Stimulated activated CD4-positive, alpha-beta T cell treated with anti-CD3 and anti-CD28 coated beads, Interleukin-15, amount 100 ng/mL, for 24 hours (primary cell): Measurements from ENCODE around the gene PLEKHG2.

Experiments
- DNase-seq: peaks from one replicate; pipeline ENCODE4 v3.0.0-alpha.2; 2020

The PLEKHG2 gene

GRCh38 chr19:39384839-39385568, 27.5 kb upstream of the PLEKHG2 start:
- DNase-seq, result no peak

DNA sequence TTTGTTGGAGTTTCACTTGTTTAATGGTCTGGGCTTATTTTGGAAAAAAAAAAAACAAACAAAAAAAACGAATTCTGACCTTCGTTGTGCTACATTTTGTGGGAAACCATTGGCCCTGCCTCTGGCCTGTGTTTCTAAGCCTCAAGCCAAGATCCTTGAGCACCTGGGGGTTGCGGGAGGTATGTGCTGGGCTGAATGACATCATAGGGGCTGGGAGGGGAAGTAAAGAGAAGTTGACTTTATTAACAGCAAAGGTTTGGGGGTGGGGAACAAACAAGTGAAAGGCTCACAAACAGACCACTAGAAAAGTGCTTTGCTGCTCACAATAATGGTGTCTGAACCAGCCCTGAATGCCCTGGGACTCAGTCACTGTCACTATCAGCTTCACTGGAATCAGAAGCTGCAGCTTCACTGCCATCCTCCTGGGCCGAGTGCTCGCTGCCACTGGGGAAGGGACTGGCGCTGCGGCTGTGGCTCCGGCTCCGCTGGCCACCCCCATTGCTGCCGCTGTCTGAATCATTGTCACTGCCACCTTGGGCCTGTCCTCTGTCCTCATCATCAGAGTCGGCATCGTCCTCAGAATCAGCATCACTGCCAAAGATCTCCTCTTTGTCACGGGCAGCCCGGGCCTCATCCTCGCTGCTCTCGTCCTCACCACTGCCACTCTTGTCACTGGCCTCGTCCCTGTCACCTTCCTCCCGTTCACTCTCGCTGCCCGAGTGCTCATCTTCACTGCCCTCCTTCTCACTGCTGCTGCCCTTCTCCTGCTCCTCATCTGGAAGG, 26.6 kb upstream of the PLEKHG2 start:
- no peak for DNase-seq

DNA sequence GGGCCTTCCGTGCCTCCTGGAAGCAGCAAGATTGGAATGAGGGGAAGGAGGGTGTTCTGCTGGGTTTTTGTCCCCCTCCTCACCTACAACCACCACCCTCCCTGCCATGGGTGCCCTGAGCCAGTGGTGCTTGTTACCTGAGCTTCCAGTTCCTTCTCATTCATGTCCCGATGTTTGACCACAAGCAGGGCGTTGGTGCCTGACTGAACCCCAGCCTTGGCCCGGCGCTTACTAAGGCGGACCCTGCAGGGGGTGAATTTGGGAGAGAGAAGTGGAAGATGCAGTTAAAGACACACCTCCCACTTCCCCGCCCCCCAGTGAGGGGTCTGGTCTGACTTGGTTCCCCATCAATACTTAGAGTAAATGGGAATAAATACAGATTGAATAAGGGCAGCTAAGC, 25.9 kb upstream of the PLEKHG2 start:
- DNase-seq, result no peak

DNA sequence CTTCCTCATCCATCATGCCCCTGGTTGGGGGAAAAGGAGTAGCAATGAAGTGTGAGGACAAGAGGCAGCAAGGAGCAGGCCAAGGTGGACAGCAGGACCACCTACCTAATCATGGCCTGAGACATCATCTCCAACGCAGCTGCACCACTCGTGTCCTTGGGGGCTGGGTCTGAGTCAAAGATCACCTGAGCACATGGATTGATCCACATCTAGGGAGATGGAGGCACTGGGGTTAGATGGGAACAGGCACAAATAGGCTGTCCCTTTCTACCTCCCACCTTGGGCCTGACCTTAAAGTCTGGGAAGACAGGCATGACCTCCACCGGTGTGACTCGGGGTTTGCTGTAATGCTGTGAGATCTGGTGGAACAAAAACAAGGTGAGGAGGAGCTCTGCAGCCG, 23.8 kb upstream of the PLEKHG2 start:
- DNase-seq, result no peak

DNA sequence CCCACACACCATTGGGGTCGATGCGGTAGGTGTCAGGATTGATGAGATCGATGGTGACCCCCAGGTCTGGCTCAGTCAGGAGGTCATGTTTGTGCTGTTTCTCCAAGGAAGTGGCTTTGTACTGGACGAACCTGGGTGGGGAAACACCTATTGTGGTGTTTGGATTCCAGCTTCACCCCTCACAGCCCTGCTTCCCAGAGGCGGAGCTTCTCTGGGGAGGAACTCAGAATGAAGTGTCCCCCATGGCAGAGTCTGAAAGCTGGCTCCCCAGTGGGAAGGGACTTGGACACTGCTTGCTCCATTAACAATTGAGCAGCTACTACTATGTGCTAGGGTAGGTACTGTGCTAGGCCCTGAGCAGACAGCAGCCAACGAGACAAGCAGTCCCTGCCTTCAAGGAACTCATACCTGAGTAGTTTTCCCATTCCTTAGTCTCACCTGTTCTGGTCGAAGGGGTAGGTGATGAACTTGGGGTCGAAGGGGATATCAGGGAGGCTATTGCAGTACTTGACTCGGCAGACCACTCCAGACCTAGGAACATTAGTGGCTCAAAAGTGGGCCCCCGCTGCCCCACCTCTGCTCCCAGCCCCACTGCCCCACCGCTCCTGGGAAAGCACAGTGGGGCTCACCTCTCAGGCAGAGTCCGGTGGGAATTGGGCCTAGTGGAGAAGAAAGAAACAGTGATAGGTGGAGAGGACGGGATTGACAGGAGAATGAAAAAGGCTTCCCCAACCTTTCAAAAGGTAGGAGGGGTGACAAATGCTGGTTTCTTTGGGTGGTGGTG, 22.6 kb upstream of the PLEKHG2 start:
- DNase-seq, result no peak

- peak; percentile 81 for DNase-seq
Observed at GRCh38 chr19:39390451-39390750, 22.1 kb upstream of the PLEKHG2 start.

GRCh38 chr19:39390751-39391437, 21.6 kb upstream of the PLEKHG2 start, which contains the start of the genes MED29 and PAF1:
Gene MED29 (plus strand): TSS chr19:39391378. CDS start chr19:39391423, 45 bp downstream.
Gene PAF1 (minus strand): TSS chr19:39391106. CDS start chr19:39390864, 242 bp downstream.
- peak; percentile 96 for DNase-seq

GRCh38 chr19:39397360-39398296, 14.8 kb upstream of the PLEKHG2 start:
- peak; percentile 95 for DNase-seq

- peak; percentile 79 for DNase-seq
Observed at GRCh38 chr19:39398297-39398864, 14.1 kb upstream of the PLEKHG2 start.

DNA sequence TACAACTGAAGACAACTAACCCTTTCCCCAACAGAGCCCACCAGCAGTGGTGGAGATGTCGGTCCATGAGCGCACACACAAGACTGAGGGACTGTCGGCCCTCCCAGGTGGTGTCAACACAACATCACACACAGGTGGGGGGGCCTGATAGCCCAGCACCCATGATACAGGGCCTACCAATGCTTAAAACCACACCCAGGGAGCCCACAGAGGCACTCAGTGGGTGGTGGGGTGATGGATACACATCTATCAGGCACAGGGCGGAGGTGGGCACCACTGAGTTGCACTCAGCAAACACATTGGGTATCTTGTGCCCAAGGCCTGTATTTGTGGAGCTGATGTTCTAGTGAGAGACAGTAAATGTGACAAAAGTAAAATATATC, 12.8 kb upstream of the PLEKHG2 start:
- DNase-seq, result no peak

GRCh38 chr19:39400061-39400460, 12.4 kb upstream of the PLEKHG2 start:
- no peak for DNase-seq

GRCh38 chr19:39401070-39401548, 11.4 kb upstream of the PLEKHG2 start:
- DNase-seq, result no peak

DNA sequence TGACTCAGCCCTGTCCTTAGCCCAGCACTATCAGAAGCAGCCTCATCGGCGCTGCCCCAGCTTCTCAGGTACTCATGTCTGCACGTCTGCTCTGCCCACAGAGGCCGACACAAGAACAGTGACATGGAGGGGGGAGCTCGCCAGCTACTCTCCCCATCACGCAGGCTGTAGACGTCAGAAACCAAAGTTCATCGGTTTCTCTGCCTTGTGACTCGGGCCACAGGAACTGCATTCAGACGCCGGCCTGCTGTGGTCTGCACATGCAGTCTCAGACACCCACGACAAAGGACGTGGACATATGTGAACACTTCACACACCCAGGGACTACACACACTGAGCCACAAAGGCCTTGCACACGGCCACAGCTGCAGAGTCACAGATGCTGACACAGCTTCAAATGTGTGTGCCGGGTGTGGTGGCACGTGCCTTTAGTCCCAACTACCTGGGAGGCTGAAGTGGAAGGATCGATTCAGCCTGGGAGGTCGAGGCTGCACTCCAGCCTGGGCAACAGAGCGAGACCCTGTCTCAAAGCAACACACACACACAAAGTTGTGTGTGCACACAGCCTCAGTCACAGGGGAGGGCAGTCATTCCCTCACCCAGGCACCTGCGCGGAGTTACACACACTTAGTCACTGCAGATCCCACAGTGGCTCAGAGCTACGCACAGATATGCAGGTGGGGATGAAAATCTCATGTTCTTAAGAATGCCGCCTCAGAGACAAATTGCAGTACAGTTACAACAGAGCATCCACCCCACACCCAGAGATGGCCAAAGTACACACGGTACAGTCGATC, 10.7 kb upstream of the PLEKHG2 start:
- DNase-seq, result peak; percentile 87

DNA sequence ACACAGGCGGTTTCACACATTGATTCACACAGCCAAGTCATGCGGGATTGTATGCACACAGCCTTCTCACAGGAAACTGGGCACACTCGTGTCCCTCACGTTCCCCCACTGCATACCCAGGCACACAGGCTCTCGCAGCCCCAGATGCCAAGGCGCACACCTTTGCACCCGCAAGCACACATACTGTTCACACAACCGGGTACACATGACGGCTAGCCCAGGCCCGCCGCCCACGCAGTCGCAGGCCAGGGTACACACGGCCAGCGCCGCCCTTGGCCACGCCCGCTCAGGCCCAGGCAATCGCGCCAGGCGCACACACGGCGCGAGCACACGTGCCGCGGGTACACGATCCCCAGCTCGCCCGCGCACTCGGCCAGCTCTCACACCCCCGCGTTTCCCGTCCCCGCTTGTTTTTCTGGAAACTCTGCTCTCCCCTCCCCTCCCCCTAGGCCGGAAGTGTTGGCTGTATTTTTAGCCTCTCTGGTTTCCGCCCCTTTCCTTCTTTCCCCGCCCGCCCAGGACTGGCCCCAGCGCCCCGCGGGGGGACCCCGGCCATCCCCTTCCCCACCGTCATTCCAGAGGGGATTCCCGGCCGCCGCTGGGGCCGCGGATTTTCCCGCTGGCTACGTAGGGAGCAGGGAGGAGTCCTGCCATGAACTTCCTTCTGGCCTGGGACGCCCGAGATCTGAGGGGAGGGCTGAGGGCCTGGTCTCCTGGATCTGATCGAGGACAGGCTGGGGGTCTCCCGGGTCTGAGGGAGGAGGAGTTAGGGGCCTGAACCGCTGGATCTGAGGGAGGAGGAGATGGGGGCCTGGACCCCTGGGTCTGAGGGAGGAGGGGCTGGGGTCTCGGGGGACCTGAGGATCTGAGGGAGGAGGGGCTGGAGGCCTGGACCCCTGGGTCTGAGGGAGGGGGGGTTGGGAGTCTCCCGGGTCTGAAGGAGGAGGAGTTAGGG, 9.8 kb upstream of the PLEKHG2 start:
- DNase-seq, result peak; percentile 94

DNA sequence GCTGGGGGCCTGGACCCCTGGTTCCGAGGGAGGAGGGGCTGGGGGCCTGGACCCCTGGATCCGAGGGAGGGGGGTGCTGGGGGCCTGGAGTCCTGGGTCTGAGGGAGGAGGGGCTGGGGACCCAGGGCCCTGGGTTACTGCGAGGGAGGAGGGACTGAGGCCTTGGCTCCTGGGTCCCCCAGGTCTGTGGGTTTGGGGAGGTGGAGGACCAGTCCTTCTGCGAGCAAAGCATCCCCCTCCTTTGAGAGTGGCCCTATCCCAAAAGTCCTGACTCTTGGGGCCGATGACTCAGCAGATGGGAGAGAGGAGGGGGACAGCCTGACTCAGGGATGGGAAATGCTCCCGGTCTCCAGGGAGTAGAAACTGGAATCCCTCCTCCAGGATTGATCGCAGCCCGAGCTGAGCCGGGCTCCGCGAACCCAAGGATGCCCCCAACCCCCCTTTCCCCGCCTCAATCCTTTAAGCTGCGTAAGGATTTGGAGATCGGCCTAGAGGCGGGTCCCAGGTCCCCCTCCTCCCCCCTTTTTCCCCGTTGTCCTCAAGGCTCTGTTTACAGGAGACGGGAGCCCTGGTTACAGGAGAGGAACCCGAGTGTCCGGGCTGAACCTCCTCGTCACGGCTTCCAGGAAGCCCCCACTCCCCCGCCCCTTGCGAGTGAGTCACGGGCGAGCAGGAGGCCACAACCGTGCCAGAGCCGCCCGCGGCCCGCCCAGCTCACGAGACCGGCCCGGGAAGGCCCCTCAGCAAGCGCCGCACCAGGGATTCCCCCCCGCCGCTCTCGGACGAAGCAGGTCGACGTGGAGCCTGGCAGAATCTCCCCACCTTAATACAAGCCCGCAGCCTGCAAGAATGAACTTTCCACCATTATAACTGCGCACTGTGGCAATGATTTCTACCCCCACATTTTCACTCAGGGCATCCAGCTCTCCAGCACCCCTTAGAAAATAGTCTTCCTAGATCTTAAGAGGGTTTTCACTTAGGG, 8.8 kb upstream of the PLEKHG2 start:
- peak; percentile 98 for DNase-seq

DNA sequence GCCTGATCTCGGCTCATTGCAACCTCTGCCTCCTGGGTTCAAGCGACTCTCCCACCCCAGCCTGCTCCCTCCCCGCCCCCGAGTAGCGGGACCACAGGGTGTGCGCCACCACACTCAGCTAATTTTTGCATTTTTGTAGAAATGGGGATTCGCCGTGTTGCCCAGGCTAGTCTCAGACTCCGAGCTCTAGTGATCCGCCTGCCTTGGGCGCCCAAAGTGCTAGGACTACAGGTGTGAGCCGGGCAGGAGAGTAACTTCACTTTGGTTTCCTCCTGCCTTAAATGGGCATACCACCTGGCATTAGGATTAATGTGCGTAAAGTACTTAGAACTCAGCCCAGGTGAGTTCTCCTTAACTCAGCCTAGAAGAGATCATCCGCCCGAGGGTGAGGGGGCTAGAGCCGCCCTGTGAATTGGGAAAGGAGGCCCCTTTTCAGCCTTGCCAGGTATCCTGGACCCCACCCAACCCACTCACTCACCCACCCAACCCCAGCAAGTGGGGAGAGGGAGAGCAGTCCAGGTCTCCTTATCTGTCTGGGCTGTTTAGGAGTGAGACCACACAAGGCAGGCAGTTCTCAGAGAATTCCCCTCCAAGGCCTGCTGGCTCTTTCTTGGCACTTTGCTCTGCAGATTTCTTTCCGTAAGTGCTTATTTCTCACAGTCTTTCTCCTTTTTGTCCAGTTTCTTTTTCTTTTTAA, 7.1 kb upstream of the PLEKHG2 start:
- no peak for DNase-seq

GRCh38 chr19:39405958-39406655, 6.4 kb upstream of the PLEKHG2 start:
- DNase-seq, result peak; percentile 92
